Nephron progenitor cell (in vitro differentiated cells): Measurements from ENCODE around the gene DYRK3.

Experiments used
- DNase-seq: peaks from one replicate; pipeline ENCODE4 v3.0.0; 2021
- H3K27ac Mint-ChIP-seq: 2 replicates; pipeline ENCODE4 v1.8.0; 2021; ENCODE audit warnings: mild to moderate bottlenecking, moderate library complexity, mixed read lengths
- H3K27me3 Mint-ChIP-seq: 2 replicates; pipeline ENCODE4 v1.8.0; 2021; ENCODE audit warnings: mild to moderate bottlenecking, low read depth, mixed read lengths; ENCODE audit not compliant: poor library complexity
- H3K36me3 Mint-ChIP-seq: 2 replicates; pipeline ENCODE4 v1.8.0; 2021; ENCODE audit warnings: low read depth, mixed read lengths
- H3K4me1 Mint-ChIP-seq: 2 replicates; pipeline ENCODE4 v1.8.0; 2021; ENCODE audit warnings: mixed read lengths
- H3K4me3 Mint-ChIP-seq: 2 replicates; pipeline ENCODE4 v1.8.0; 2021; ENCODE audit warnings: mild to moderate bottlenecking, moderate library complexity, mixed read lengths
- H3K9me3 Mint-ChIP-seq: 2 replicates; pipeline ENCODE4 v1.8.0; 2021; ENCODE audit warnings: mild to moderate bottlenecking, moderate library complexity, mixed read lengths
- CTCF ChIP-seq: fragments of 200-600 bp; sonication (generic); IDR thresholded peaks from 2 replicates; pipeline ENCODE4 v1.5.0; 2021; ENCODE audit warnings: antibody characterized with exemption

The DYRK3 gene

GRCh38 chr1:206664740-206665139 is 29.4 kb downstream of the DYRK3 start:
- TF ChIP-seq CTCF = no peak
- Mint-ChIP-seq H3K27ac (no peak overlapping the region), H3K9me3 (no peaks in the 10 kb centered on the region), H3K4me1 (peaks cover 20% of the 10 kb centered on the region), H3K36me3 (no peaks in the 10 kb centered on the region), H3K27me3 (peaks cover 6% of the 10 kb centered on the region), H3K4me3 (no peak overlapping the region)
- no peak for DNase-seq

GRCh38 chr1:206666031-206666561 is 30.8 kb downstream of the DYRK3 start:
- Mint-ChIP-seq H3K4me3 (no peak overlapping the region), H3K27ac (no peak overlapping the region), H3K36me3 (no peaks in the 10 kb centered on the region), H3K4me1 (peaks cover 14% of the 10 kb centered on the region), H3K27me3 (peaks cover 6% of the 10 kb centered on the region), H3K9me3 (no peaks in the 10 kb centered on the region)
- TF ChIP-seq CTCF = no peak
- DNase-seq = no peak

GRCh38 chr1:206666954-206667665 is 31.8 kb downstream of the DYRK3 start:
- Mint-ChIP-seq H3K4me3 (no peak overlapping the region), H3K36me3 (no peaks in the 10 kb centered on the region), H3K27me3 (peaks cover 6% of the 10 kb centered on the region), H3K9me3 (no peaks in the 10 kb centered on the region), H3K4me1 (peaks cover 13% of the 10 kb centered on the region), H3K27ac (no peak overlapping the region)
- no peak for TF ChIP-seq CTCF
- DNase-seq = no peak

- no peak for DNase-seq
- Mint-ChIP-seq H3K4me1 (peaks cover 3% of the 10 kb centered on the region), H3K4me3 (no peak overlapping the region)
Observed at GRCh38 chr1:206668351-206668750, 33.0 kb downstream of the DYRK3 start.

GRCh38 chr1:206668874-206669410 is 33.6 kb downstream of the DYRK3 start:
- Mint-ChIP-seq H3K4me1 (no peaks in the 10 kb centered on the region), H3K4me3 (no peak overlapping the region), H3K27me3 (peaks cover 3% of the 10 kb centered on the region), H3K36me3 (no peaks in the 10 kb centered on the region), H3K9me3 (no peaks in the 10 kb centered on the region), H3K27ac (no peak overlapping the region)
- TF ChIP-seq CTCF = no peak
- no peak for DNase-seq

More at GRCh38 chr1:206668351-206668750, 33.0 kb downstream of the DYRK3 start:
- Mint-ChIP-seq H3K36me3 (no peaks in the 10 kb centered on the region), H3K27ac (no peak overlapping the region), H3K27me3 (peaks cover 3% of the 10 kb centered on the region), H3K9me3 (no peaks in the 10 kb centered on the region)
- TF ChIP-seq CTCF = no peak
